NCI-H1092 (cell line): ENCODE results near the gene CLBA1.
"Not testable (repeated sequence)": the region's sequence is repeated elsewhere in the genome, so short reads cannot be mapped to it uniquely, and the experiment has no call there.

Experiments used
- DNase-seq: peaks from one replicate; lab custom pipeline; 2025; lab: John Stamatoyannopoulos, UW

Gene CLBA1

DNA sequence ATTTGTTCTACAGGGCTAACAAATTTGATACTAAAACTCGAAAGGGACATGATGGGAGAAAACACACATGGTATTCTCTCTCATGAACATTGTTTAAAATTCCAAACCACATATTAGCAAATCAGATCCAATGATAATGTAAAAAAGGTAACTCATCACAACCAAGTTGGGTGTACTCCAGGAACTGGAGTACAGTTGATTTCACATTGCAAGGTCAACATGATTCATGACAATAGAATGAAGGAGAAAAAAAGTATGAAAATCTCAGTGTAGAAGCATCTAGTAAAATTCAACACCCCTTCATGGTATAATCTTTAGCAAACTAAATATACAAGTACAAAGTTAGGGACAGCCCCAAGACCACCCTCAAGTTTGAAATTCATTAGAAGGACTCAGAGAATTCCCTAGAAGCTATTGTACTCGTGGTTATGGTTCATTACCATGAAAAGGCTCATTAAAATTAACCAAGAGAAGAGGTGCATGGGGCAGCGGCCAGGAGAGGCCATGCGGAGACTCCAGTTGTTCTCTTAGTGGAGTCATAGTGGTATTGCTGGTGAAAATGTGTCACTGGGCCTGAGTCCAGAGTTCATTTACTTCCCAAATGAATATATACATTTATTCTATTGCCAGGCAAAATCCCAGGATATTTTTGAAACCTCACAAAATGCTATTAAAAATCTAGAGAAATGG lies 38.3 kb downstream of the CLBA1 start:
- DNase-seq, result no peak

DNA sequence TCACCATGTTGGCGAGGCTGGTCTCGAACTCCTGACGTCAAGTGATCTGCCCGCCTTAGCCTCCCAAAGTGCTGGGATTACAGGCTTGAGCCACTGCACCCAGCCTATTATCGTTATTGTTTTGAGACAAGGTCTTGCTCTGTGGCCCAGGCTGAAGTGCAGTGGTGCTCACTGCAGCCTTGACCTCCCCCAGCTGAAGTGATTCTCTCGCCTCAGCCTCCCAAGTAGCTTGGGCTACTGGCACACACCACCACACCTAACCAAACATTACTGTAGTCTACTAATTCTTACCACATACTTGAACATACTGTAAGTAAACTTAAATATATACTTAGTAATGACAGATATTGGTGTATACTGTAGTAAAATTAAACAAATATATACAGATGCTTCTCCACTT lies 39.8 kb downstream of the CLBA1 start:
- DNase-seq, result no peak

- DNase-seq, result no peak
Observed at GRCh38 chr14:105026033-105026785, 40.6 kb downstream of the CLBA1 start.

- no peak for DNase-seq
Observed at GRCh38 chr14:105026802-105027563, 41.4 kb downstream of the CLBA1 start.

GRCh38 chr14:105027718-105028117 lies 42.1 kb downstream of the CLBA1 start:
- not testable (repeated sequence) for DNase-seq

GRCh38 chr14:105028251-105028927 lies 42.8 kb downstream of the CLBA1 start:
- DNase-seq, result no peak

DNA sequence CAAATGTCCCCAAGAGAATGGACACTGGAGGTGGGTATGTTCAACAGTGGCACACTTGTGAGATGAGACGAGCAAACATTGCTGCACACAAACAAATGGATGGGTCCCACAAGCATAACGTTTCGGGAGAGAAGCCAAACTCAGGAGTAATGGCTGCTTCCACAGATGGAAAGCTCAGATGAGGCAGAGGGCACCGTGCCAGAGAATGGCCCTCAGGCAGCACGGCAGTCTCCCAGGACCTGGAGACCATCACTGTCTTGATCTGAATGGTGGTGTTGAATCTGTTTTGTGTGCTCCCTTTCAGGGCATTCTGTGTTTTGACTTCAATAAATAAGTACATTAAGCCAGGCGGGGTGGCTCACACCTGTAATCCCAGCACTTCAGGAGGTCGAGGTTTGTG lies 43.8 kb downstream of the CLBA1 start:
- no peak for DNase-seq

GRCh38 chr14:105030194-105030593 lies 44.6 kb downstream of the CLBA1 start:
- no peak for DNase-seq

DNA sequence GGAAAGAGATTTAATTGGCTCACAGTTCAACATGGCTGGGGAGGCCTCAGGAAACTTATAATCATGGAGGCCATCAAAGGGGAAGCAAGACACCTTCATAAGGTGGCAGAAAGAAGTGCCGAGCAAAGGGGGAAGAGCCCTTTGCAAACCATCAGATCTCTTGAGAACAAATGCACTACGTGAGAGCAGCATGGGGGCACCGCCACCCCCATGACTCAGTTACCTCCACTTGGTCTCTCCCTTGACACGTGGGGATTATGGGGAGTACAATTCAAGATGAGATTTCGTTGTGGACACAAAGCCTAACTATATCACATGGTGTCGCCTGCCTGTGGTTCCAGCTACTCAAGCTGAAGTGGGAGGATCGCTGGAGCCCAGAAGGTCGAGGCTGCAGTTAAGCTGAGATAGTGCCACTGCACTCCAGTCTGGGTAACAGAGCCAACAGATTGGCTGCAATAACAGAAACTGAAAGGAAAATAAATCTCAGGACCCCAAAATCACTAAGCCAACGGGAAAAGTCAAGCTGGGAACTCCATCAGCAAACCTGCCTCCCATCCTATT lies 45.3 kb downstream of the CLBA1 start:
- no peak for DNase-seq

DNA sequence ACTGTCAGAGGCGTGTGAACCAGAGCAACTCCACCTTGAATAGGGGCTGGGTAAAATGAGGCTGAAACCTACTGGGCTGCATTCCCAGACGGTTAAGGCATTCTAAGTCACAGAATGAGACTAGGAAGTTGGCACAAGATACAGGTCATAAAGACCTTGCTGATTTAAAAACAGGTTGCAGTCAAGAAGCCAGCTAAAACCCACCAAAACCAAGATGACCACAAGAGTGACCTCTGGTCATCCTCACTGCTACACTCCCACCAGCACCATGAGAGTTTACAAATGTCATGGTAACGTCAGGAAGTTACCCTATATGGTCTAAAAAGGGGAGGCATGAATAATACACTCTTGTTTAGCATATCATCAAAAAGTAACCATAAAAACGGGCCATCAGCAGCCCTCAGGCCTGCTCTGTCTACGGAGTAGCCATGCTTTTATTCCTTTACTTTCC lies 46.9 kb downstream of the CLBA1 start:
- not testable (repeated sequence) for DNase-seq

GRCh38 chr14:105033412-105033900 lies 47.9 kb downstream of the CLBA1 start:
- DNase-seq, result not testable (repeated sequence)

GRCh38 chr14:105034315-105035039 lies 48.9 kb downstream of the CLBA1 start:
- DNase-seq, result no peak

- DNase-seq, result not testable (repeated sequence)
Observed at GRCh38 chr14:105035616-105036015, 50.0 kb downstream of the CLBA1 start.

DNA sequence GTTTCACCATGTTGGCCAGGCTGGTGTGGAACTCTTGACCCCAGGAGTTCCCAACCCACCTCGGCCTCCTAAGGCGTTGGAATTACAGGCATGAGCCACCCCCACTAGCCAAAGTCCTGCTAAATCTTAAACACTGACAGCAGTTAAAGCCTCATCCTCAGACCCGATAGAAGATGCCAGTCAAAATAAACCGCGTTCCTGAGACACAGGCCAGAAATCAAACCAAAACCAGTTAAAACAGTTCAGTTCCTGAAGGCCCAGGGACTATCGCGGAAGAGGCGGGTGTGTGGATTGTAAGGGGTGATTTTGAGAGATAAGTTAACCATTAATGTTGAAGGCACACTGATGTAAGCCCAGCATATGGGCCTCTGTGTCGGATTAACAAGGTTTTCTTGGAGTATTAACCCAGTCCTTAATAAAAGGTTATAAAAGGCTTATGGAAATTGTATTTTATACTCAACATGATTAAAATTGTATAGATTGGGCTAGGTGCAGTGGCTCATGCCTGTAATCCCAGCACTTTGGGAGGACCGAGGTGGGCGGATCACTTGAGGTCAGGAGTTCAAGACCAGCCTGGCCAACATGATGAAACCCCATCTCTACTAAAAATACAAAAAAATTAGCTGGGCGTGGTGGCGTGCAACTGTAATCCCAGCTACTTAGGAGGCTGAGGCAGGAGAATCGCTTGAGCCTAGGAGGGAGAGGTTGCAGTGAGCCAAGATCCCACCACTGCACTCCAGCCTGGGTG lies 54.0 kb downstream of the CLBA1 start:
- no peak for DNase-seq

- DNase-seq, result no peak
Observed at GRCh38 chr14:105041841-105042765, 56.5 kb downstream of the CLBA1 start.

- DNase-seq, result no peak
Observed at GRCh38 chr14:105042813-105043212, 57.2 kb downstream of the CLBA1 start.

- DNase-seq, result no peak
Observed at GRCh38 chr14:105043641-105044040, 58.1 kb downstream of the CLBA1 start.
